CD4-positive, CD25-positive, alpha-beta regulatory T cell (primary cell): ENCODE results near the gene HOGA1. TPM values are rescaled to one million over a fixed set of nuclear protein-coding genes. Genes with fewer than 3 reads are reported as not detected.
A peak's percentile ranks its signal among the peaks of the same experiment; 100 is the strongest.
"Not testable (repeated sequence)": the region's sequence is repeated elsewhere in the genome, so short reads cannot be mapped to it uniquely, and the experiment has no call there.

Experiments used
- ATAC-seq, 2 donors: fragments of 150-1000 bp; cut with Tn5 transposase; one replicate each; pipeline ENCODE4 v1.10.0; 2021; ENCODE audit warnings: low read depth in 2 of 2, moderate number of reproducible peaks in 2 of 2, moderate library complexity in 1 of 2
- DNase-seq, 3 donors: peaks; one replicate each; pipeline versions ENCODE4 v3.0.0 to v3.0.0-alpha.2; 2012 to 2022; ENCODE audit warnings: mixed read lengths in 1 of 3
- H3K27ac ChIP-seq: one replicate; pipeline ENCODE4 v1.7.0; 2013; ENCODE audit warnings: mild to moderate bottlenecking, low read length; ENCODE audit not compliant: insufficient read depth, poor library complexity, severe bottlenecking
- H3K27me3 ChIP-seq: one replicate; pipeline ENCODE4 v1.7.0; 2013; ENCODE audit warnings: low read length; ENCODE audit not compliant: control insufficient read depth, insufficient read depth
- H3K36me3 ChIP-seq: one replicate; pipeline ENCODE4 v1.7.0; 2013; ENCODE audit warnings: mild to moderate bottlenecking, low read length, moderate library complexity; ENCODE audit not compliant: control insufficient read depth, insufficient read depth
- H3K4me1 ChIP-seq: 2 replicates; pipeline ENCODE4 v1.7.0; 2013; ENCODE audit warnings: mild to moderate bottlenecking, low read length; ENCODE audit not compliant: insufficient read depth, control insufficient read depth, poor library complexity, severe bottlenecking
- H3K4me3 ChIP-seq: one replicate; pipeline ENCODE4 v1.7.0; 2013; ENCODE audit warnings: low read depth, mild to moderate bottlenecking, low read length, moderate library complexity
- H3K9me3 ChIP-seq, 2 experiments: 1 replicate in 1 of 2; 2 replicates in 1 of 2; pipeline ENCODE4 v1.7.0; 2013; ENCODE audit warnings: low read length in 2 of 2, mild to moderate bottlenecking in 1 of 2, moderate library complexity in 1 of 2; ENCODE audit not compliant: control insufficient read depth in 2 of 2
- H3K27ac Mint-ChIP-seq, 3 donors: one replicate each; pipeline ENCODE4 v1.8.0; 2020 to 2022; ENCODE audit warnings: mild to moderate bottlenecking in 3 of 3, mixed read lengths in 3 of 3, moderate library complexity in 2 of 3
- H3K27me3 Mint-ChIP-seq: one replicate; pipeline ENCODE4 v1.8.0; 2022; ENCODE audit warnings: mild to moderate bottlenecking, mixed read lengths
- H3K36me3 Mint-ChIP-seq: one replicate; pipeline ENCODE4 v1.8.0; 2020; ENCODE audit warnings: mixed read lengths
- H3K4me1 Mint-ChIP-seq, 4 donors: one replicate each; pipeline ENCODE4 v1.8.0; 2020 to 2022; ENCODE audit warnings: mixed read lengths in 4 of 4, mild to moderate bottlenecking in 1 of 4
- H3K4me3 Mint-ChIP-seq, 4 donors: one replicate each; pipeline ENCODE4 v1.8.0; 2020 to 2022; ENCODE audit warnings: mild to moderate bottlenecking in 4 of 4, mixed read lengths in 4 of 4, moderate library complexity in 3 of 4
- H3K9me3 Mint-ChIP-seq, 7 donors: one replicate each; pipeline ENCODE4 v1.8.0; 2020 to 2022; ENCODE audit warnings: mixed read lengths in 7 of 7, mild to moderate bottlenecking in 3 of 7, moderate library complexity in 2 of 7
- polyA plus RNA-seq, 4 donors: library from polyadenylated mRNA; unstranded; fragments of 300-500 nt; fragmentation: Illumina TruSeq; gene quantifications; one replicate each; pipeline ENCODE4 v1.2.3, GENCODE V29; 2021
- total RNA-seq: library from RNA; stranded (reverse); gene quantifications from one replicate; pipeline ENCODE4 v1.2.3, GENCODE V29; 2022

Gene HOGA1
- total and polyA plus RNA-seq, 5 donors from 2014 or later: not detected

DNA sequence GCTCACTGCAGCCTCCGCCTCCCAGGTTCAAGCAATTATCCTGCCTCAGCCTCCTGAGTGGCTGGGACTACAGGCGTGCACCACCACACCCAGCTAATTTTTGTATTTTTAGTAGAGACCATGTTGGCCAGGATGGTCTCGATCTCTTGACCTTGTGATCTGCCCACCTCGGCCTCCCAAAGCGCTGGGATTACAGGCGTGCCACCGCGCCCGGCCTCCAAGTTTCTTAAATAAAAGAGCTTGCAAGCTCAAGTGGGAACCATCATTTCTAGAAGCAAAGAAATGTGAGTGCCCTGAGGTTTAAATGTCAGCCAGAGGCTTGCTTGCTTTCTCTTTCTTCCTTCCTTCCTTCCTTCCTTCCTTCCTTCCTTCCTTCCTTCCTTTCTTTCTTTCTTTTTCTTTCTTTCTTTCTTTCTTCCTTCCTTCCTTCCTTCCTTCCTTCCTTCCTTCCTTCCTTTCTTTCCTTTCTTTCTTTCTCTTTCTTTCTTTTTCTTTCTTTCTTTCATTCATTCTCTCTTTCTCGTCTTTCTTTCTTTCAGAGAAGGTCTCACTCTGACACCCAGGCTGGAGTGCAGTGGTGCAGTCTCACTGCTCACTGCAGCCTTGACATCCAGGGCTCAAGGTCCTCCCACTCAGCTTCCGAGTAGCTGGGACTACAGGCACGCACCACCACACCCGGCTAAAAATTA lies 58.4 kb downstream of the HOGA1 start:
- not testable (repeated sequence) for H3K9me3 ChIP-seq, ATAC-seq, H3K27ac ChIP-seq, DNase-seq, H3K36me3 ChIP-seq, H3K27me3 Mint-ChIP-seq, H3K9me3 Mint-ChIP-seq, H3K4me3 ChIP-seq, H3K27me3 ChIP-seq
- Mint-ChIP-seq H3K27ac (peak overlapping the region; percentile 28 to 96 (median 78)), H3K4me3 (peak overlapping the region; percentile 97 to 98 (median 98)), H3K36me3 (peaks cover 13% of the 10 kb centered on the region), H3K4me1 (peaks cover 4 to 46% (median 32%) of the 10 kb centered on the region in 4 donors)
- H3K4me1 ChIP-seq: peaks cover 13% of the 10 kb centered on the region

GRCh38 chr10:97643441-97643985 lies 59.3 kb downstream of the HOGA1 start:
- H3K27me3 ChIP-seq: no peaks in the 10 kb centered on the region
- peaks cover 8% of the 10 kb centered on the region for H3K36me3 ChIP-seq
- H3K27ac ChIP-seq: no peak overlapping the region
- Mint-ChIP-seq H3K27me3 (no peaks in the 10 kb centered on the region), H3K4me3 (peak overlapping the region; percentile 52 to 98 (median 97)), H3K36me3 (peaks cover 13% of the 10 kb centered on the region), H3K9me3 (no peaks in the 10 kb centered on the region), H3K4me1 (peaks cover 4 to 51% (median 36%) of the 10 kb centered on the region in 4 donors), H3K27ac (peak overlapping the region; percentile 28 to 84 (median 51))
- ATAC-seq: no peak
- H3K9me3 ChIP-seq: no peaks in the 10 kb centered on the region
- H3K4me1 ChIP-seq: peaks cover 16% of the 10 kb centered on the region
- DNase-seq: no peak
- no peak overlapping the region for H3K4me3 ChIP-seq

DNA sequence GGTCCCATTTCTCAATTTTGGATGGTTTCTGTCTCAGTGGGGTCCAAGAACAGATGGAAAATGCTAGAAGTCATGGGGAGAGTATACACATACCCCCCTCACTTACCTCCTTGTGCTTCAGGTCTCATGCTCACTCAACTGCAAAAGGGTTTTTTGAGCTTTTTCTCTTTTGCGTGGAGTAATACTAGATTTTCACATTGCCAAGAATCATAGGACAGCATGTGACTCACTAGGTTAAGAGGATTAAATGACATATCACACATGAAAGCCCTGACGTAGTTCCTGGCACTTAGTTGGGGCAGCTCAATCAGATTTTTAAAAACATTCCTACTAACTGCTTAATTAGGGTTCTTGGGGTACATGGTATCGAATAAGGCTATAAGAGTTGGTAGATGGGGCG lies 60.7 kb downstream of the HOGA1 start:
- Histone ChIP-seq H3K9me3 (no peaks in the 10 kb centered on the region), H3K27me3 (no peaks in the 10 kb centered on the region), H3K4me1 (peaks cover 26% of the 10 kb centered on the region), H3K27ac (no peak overlapping the region), H3K4me3 (no peak overlapping the region), H3K36me3 (peaks cover 8% of the 10 kb centered on the region)
- Mint-ChIP-seq H3K27ac (no peak overlapping the region), H3K36me3 (peaks cover 18% of the 10 kb centered on the region), H3K4me1 (peaks cover 10 to 61% (median 45%) of the 10 kb centered on the region in 4 donors), H3K9me3 (no peaks in the 10 kb centered on the region), H3K27me3 (no peaks in the 10 kb centered on the region), H3K4me3 (peak overlapping the region in 1 of 4 donors; percentile 19)
- no peak for DNase-seq
- no peak for ATAC-seq

GRCh38 chr10:97647556-97647955 lies 63.4 kb downstream of the HOGA1 start:
- Mint-ChIP-seq H3K4me1 (peaks cover 5 to 43% (median 32%) of the 10 kb centered on the region in 4 donors), H3K27ac (peak overlapping the region in 2 of 3 donors; percentile 93 to 94), H3K27me3 (no peaks in the 10 kb centered on the region), H3K4me3 (peak overlapping the region in 1 of 4 donors; percentile 28), H3K36me3 (peaks cover 19% of the 10 kb centered on the region), H3K9me3 (no peaks in the 10 kb centered on the region)
- H3K9me3 ChIP-seq: no peaks in the 10 kb centered on the region
- DNase-seq (no peak), ATAC-seq (no peak)
- peaks cover 23% of the 10 kb centered on the region for H3K36me3 ChIP-seq
- H3K4me3 ChIP-seq: no peak overlapping the region
- H3K27me3 ChIP-seq: no peaks in the 10 kb centered on the region
- H3K27ac ChIP-seq: no peak overlapping the region
- peaks cover 13% of the 10 kb centered on the region for H3K4me1 ChIP-seq

DNA sequence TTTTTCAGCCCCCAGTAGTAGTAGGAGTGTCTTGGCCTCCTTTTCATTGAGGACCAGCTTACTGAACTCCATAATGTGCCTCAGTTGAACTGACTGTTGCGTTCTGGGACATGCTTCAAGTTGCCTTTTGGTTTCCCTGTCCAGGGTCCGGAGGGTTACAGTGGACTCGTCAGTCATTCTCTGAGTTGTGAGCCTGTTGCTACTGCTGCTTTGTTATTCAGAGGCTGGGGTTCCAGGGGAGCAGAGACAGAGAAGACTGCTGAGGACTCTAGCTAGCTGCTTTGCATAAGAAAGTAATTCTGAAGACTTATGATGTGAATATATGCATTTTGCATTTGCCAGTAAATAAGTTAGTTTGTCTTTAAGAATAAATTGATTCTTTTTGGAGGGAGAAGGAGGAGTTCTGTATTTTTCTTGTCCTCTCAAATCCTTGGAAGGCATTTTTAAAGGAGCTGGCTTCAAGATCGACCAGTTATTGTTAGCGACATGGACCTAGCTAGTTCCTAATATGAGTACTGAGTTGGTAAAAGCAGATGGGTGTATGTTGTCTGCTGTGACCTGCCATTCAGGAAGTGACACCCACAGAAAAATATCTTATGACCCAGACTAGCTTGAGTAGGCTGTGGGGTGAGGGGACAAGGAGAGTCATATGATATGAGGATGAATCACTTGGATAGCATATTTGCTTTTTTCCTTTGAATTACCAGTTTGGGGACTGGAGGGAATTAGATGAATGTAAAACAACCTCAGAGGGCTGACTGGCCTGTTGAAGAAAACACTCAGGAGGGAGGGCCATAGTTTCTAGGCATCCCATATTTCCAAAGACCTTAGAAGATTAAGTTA lies 64.6 kb downstream of the HOGA1 start:
- H3K27ac ChIP-seq: peak overlapping the region; percentile 73
- H3K9me3 ChIP-seq: no peaks in the 10 kb centered on the region
- H3K36me3 ChIP-seq: peaks cover 34% of the 10 kb centered on the region
- H3K4me1 Mint-ChIP-seq: peaks cover 11 to 32% (median 24%) of the 10 kb centered on the region in 4 donors
- peaks cover 29% of the 10 kb centered on the region for H3K36me3 Mint-ChIP-seq
- ATAC-seq (peak; percentile 97 to 99), DNase-seq (peak; percentile 16 to 87 (median 50))
- no peaks in the 10 kb centered on the region for H3K27me3 Mint-ChIP-seq
- H3K27me3 ChIP-seq: no peaks in the 10 kb centered on the region
- peak overlapping the region; percentile 31 to 51 (median 44) for H3K4me3 Mint-ChIP-seq
- peak overlapping the region; percentile 69 for H3K4me3 ChIP-seq
- peaks cover 13% of the 10 kb centered on the region for H3K4me1 ChIP-seq
- no peaks in the 10 kb centered on the region for H3K9me3 Mint-ChIP-seq
- H3K27ac Mint-ChIP-seq: peak overlapping the region; percentile 86 to 94 (median 89)

GRCh38 chr10:97649405-97649750 lies 65.2 kb downstream of the HOGA1 start:
- peaks cover 11 to 32% (median 24%) of the 10 kb centered on the region in 4 donors for H3K4me1 Mint-ChIP-seq
- peak overlapping the region; percentile 69 for H3K4me3 ChIP-seq
- ATAC-seq, H3K9me3 ChIP-seq, H3K9me3 Mint-ChIP-seq, DNase-seq, H3K27me3 Mint-ChIP-seq, H3K27me3 ChIP-seq: not testable (repeated sequence)
- peak overlapping the region in 3 of 4 donors; percentile 31 to 51 (median 49) for H3K4me3 Mint-ChIP-seq
- H3K36me3 ChIP-seq: peaks cover 38% of the 10 kb centered on the region
- H3K36me3 Mint-ChIP-seq: peaks cover 33% of the 10 kb centered on the region
- H3K27ac ChIP-seq: peak overlapping the region; percentile 73
- peaks cover 13% of the 10 kb centered on the region for H3K4me1 ChIP-seq
- peak overlapping the region; percentile 86 to 94 (median 89) for H3K27ac Mint-ChIP-seq

DNA sequence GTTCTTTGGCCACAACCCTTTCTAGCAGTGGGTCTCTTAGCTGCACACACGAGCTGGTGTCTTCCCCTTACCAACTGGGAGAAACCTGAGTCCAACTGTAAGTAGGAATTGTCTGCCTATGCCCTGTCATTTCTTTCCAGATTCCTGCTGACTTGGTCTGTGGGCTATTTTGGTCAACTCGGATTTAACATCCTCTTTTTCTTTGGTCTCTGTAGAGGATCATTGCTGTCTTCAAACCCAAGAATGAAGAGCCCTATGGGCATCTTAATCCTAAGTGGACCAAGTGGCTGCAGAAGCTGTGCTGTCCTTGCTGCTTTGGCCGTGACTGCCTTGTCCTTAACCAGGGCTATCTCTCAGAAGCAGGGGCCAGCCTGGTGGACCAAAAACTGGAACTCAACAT lies 66.5 kb downstream of the HOGA1 start:
- no peaks in the 10 kb centered on the region for H3K27me3 Mint-ChIP-seq
- peaks cover 26% of the 10 kb centered on the region for H3K36me3 Mint-ChIP-seq
- no peaks in the 10 kb centered on the region for H3K9me3 Mint-ChIP-seq
- no peak overlapping the region for H3K27ac Mint-ChIP-seq
- ATAC-seq: no peak
- Histone ChIP-seq H3K27ac (no peak overlapping the region), H3K27me3 (no peaks in the 10 kb centered on the region), H3K9me3 (no peaks in the 10 kb centered on the region), H3K4me1 (peaks cover 13% of the 10 kb centered on the region), H3K36me3 (peaks cover 37% of the 10 kb centered on the region), H3K4me3 (no peak overlapping the region)
- DNase-seq: no peak
- peaks cover 11 to 28% (median 20%) of the 10 kb centered on the region in 4 donors for H3K4me1 Mint-ChIP-seq
- H3K4me3 Mint-ChIP-seq: no peak overlapping the region
